GM11168 (cell line): ENCODE measurements around the gene CPT1B.

Experiments used
- in situ Hi-C: fragments of 300-500 bp; cut with MboI; formaldehyde crosslinking; loops from one replicate; pipeline ENCODE4 v1.12.0; 2022; ENCODE audit warnings: low sequenced_read_pairs; ENCODE audit not compliant: unreplicated experiment

The CPT1B gene

GRCh38 chr22:50587407-50587806, 9.2 kb upstream of the CPT1B start:
- in situ Hi-C loops = no loop called here

- in situ Hi-C loops = no loop called here
Observed at GRCh38 chr22:50586416-50586815, 8.2 kb upstream of the CPT1B start.

- in situ Hi-C loops = no loop called here
Observed at GRCh38 chr22:50585781-50586180, 7.6 kb upstream of the CPT1B start.

- in situ Hi-C loops = no loop called here
Observed at GRCh38 chr22:50585238-50585637, 7.0 kb upstream of the CPT1B start.

- in situ Hi-C loops = no loop called here
Observed at GRCh38 chr22:50584106-50585096, 6.2 kb upstream of the CPT1B start.

- in situ Hi-C loops = no loop called here
Observed at GRCh38 chr22:50583294-50583861, 5.2 kb upstream of the CPT1B start.

- in situ Hi-C loops = no loop called here
Observed at GRCh38 chr22:50582493-50583293, 4.5 kb upstream of the CPT1B start, which contains the start of gene CHKB. CHKB (minus strand) TSS chr22:50582849; CDS start chr22:50582781, 68 bp downstream.

GRCh38 chr22:50581950-50582492, 3.8 kb upstream of the CPT1B start:
- in situ Hi-C loops = no loop called here

- in situ Hi-C loops = no loop called here
Observed at GRCh38 chr22:50581031-50581949, 3.1 kb upstream of the CPT1B start.

- in situ Hi-C loops = no loop called here
Observed at GRCh38 chr22:50579752-50580151, 1.5 kb upstream of the CPT1B start.

- in situ Hi-C loops = no loop called here
Observed at GRCh38 chr22:50578776-50579310, 616 bp upstream of the CPT1B start.

- in situ Hi-C loops = no loop called here
Observed at GRCh38 chr22:50577697-50577986, 585 bp downstream of the CPT1B start.

- in situ Hi-C loops = no loop called here
Observed at GRCh38 chr22:50576806-50577696, 1.2 kb downstream of the CPT1B start.

GRCh38 chr22:50576070-50576469, 2.2 kb downstream of the CPT1B start:
- in situ Hi-C loops = no loop called here

GRCh38 chr22:50575426-50575941, 2.7 kb downstream of the CPT1B start:
- in situ Hi-C loops = no loop called here

- in situ Hi-C loops = no loop called here
Observed at GRCh38 chr22:50574383-50574755, 3.9 kb downstream of the CPT1B start.

GRCh38 chr22:50573491-50574382, 4.5 kb downstream of the CPT1B start:
- in situ Hi-C loops = no loop called here
